Muscle of leg (tissue), 16 donors: ENCODE measurements around the gene MBD3L1. TPM values are rescaled to one million over a fixed set of nuclear protein-coding genes. Genes with fewer than 3 reads are reported as not detected.
A peak's percentile ranks its signal among the peaks of the same experiment; 100 is the strongest.

Experiments
- DNase-seq: peaks from one replicate; pipeline ENCODE4 v3.0.0; 2013
- H3K27ac ChIP-seq: one replicate; pipeline ENCODE4 v1.5.1; 2013; ENCODE audit warnings: mild to moderate bottlenecking, low read length, control low read depth
- H3K27me3 ChIP-seq: one replicate; pipeline ENCODE4 v1.6.1; 2013; ENCODE audit warnings: low read length; ENCODE audit not compliant: control insufficient read depth, insufficient read depth
- H3K36me3 ChIP-seq: one replicate; pipeline ENCODE4 v1.6.1; 2013; ENCODE audit warnings: low read length; ENCODE audit not compliant: control insufficient read depth, insufficient read depth
- H3K4me1 ChIP-seq: one replicate; pipeline ENCODE4 v1.6.1; 2013; ENCODE audit warnings: low read length; ENCODE audit not compliant: control insufficient read depth, insufficient read depth
- H3K4me3 ChIP-seq: one replicate; pipeline ENCODE4 v1.5.1; 2013; ENCODE audit warnings: low read length, control low read depth
- H3K9me3 ChIP-seq: replicated peaks from 2 replicates; pipeline ENCODE4 v1.6.1; 2013; ENCODE audit warnings: low read depth, low read length; ENCODE audit not compliant: control insufficient read depth
- WGBS: methylation state at CpG from one replicate; pipeline ENCODE4 v1.1.5; 2013; ENCODE audit warnings: missing lambda C conversion rate; ENCODE audit not compliant: insufficient coverage; 5-methylcytosine and 5-hydroxymethylcytosine counted together
- long read RNA-seq, 11 donors: transcript quantifications; one replicate each; lab custom pipeline, GENCODE V29; 2026
- polyA plus RNA-seq, 8 donors: library from polyadenylated mRNA; unstranded; fragments of 120-200 nt; gene quantifications; one replicate each; pipeline versions ENCODE4 v1.2.1 to v1.2.3, GENCODE V29; 2013; ENCODE audit warnings: inconsistent platforms in 1 of 8, low replicate concordance in 1 of 8; ENCODE audit not compliant: insufficient read length in 8 of 8, insufficient read depth in 1 of 8
- total RNA-seq: library from RNA; stranded (reverse); fragments of 120-200 nt; gene quantifications from one replicate; pipeline ENCODE4 v1.2.4, GENCODE V29; 2013

Gene MBD3L1
- total RNA-seq (not detected), polyA plus RNA-seq (not detected)
- long read RNA-seq, donor 1: 0 reads
- long read RNA-seq, donor 2: 0 reads
- long read RNA-seq, donor 3: 0 reads
- long read RNA-seq, donor 4: 0 reads
- long read RNA-seq, donor 5: 0 reads
- long read RNA-seq, donor 6: 0 reads
- long read RNA-seq, donor 7: 0 reads
- long read RNA-seq, donor 8, partial matches to known transcripts: 0 of 1 reads
- long read RNA-seq, donor 8, other reads (novel, unspliced or antisense): 0 of 1 reads
- long read RNA-seq, donor 9: 0 reads
- long read RNA-seq, donor 10: 0 reads
- long read RNA-seq, donor 11: 0 reads

DNA sequence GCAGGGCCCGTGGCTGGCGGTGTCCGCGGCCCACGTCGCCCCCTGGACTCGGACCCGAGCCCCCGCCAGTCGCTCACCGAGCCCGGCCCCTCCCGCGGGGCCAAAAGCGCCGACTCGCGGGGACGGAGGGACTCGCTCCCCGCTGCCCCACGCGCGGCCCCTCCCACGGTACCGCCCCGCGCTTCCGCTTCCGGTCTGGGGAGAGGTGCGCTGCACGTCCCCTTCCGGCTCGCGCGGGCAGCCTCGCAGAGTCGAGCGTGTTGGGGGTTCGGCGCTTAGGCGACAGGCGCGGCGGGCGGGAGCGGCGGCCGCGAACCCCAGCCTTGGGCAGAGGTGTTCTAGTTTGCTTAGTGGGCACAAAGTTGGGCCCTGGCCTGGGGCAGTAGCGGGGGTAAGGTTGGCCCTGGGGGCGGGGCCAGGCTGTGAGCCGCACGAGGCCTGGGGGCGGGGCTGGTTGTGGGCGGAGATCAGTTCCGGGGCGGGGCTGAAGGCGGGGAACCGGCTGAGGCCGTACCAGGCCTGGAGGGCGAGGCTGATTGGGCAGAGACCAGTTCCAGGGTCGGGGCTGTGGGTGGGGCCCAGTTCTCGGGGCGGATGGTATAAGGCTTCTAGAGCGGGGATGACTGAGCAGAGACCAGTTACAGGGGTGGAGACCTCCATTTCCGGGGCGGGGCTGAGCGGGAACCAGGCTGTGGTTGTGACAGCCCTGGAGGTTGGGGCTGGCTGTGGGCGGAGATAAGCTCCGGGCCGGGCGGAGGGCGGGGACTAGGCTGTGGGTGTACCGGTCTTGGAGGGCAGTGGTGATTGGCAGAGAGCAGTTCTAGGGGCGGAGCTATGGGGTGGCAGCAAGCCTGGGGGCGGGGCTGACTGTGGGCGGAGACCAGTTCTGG, at the start of gene MBD3L1, which contains the start of gene ZNF558:
Gene MBD3L1 (plus strand): TSS at position 246 of the 890 bp plus-strand sequence. CDS start 10,302 bp downstream, outside the sequence.
Gene ZNF558 (minus strand): TSS at position 173 of the 890 bp plus-strand sequence. CDS start 9,645 bp downstream, outside the sequence.
- Histone ChIP-seq H3K36me3 (peaks cover 21% of the 10 kb centered on the region), H3K27ac (peak within 1 kb of the TSS; percentile 94), H3K4me3 (peak within 1 kb of the TSS; percentile 80), H3K27me3 (no peaks in the 10 kb centered on the region), H3K4me1 (peaks cover 7% of the 10 kb centered on the region), H3K9me3 (no peaks in the 10 kb centered on the region)
- peak; percentile 98 for DNase-seq
- WGBS: under 1% methylated on average over 74 of the region's 78 CpGs

DNA sequence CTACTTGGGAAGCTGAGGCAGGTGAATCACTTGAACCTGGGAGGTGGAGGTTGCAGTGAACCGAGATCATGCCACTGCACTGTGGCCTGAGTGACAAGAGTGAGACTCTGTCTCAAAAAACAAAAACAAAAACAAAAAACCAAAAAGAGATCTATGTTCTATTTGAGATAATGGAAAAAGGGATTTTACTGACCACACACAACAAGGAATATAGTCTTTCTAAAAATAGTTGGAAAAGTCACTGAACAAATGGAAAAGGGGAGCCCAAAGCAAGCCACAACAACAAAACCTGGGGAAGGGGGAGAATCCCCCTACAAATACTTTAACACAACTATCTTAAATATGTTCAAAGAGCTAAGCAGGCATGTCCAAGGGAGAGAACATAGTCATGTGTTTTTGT, 37.4 kb upstream of the MBD3L1 start:
- Histone ChIP-seq H3K9me3 (peaks cover 19% of the 10 kb centered on the region), H3K4me1 (no peaks in the 10 kb centered on the region), H3K27me3 (no peaks in the 10 kb centered on the region), H3K36me3 (no peaks in the 10 kb centered on the region), H3K27ac (no peak overlapping the region), H3K4me3 (no peak overlapping the region)
- WGBS: no CpG with 5 or more reads among the region's 1 CpG
- no peak for DNase-seq

DNA sequence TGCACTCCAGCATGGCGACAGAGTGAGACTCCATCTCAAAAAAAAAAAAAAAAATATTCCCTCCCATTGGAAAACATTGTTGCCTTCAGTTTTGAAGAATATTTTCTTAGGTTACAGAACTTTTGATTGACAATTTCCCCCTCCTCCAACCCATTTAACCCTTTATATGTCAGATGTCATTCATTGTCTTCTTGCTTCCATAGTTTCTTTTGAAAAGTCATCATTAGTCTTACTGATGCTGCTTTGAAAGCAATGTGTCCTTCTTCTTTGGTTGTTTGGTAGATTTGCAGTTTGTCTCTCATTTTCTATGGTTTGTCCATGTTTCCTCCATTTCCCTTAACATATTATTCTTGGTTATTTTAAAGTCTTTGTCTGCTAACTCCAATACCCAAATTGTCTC, 25.5 kb upstream of the MBD3L1 start:
- Histone ChIP-seq H3K27ac (no peak overlapping the region), H3K9me3 (peaks cover 64% of the 10 kb centered on the region), H3K36me3 (peaks cover 38% of the 10 kb centered on the region), H3K27me3 (no peaks in the 10 kb centered on the region), H3K4me1 (no peaks in the 10 kb centered on the region), H3K4me3 (no peak overlapping the region)
- no CpG with 5 or more reads among the region's 1 CpG for WGBS
- no peak for DNase-seq

DNA sequence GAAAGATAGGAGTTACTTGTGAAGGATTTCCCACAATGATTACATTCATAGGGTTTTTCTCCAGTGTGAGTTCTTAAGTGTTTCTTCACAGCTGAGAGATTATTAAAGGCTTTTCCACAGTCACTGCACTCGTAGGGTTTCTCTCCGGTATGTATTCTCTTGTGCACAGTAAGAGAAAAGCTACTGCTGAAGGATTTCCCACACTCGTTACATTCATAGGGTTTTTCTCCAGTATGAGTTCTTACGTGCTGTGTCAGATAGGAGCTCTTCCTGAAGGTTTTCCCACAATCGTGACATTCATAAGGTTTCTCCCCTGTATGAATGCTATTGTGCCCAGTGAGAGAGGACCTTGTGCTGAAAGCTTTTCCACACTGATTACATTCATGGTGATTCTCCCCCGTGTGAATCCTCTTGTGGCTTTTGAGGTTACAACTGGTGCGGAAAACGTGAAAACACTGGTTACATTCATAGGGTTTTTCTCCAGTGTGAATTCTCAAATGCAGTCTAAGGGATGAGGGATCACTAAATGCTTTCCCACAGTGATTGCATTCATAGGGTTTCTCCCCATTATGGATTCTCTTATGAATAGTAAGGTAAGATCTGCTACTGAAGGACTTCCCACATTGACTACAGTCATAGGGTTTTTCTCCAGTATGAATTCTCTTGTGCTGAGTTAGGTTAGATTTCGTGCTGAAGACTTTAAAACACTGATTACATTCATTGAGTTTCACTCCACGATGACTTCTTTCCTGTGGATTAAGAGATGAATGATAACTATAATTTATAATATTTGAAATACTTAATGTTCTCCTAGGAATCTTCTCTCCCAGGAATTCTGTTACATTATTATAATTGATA, 20.6 kb upstream of the MBD3L1 start:
- Histone ChIP-seq H3K4me1 (no peaks in the 10 kb centered on the region), H3K4me3 (no peak overlapping the region), H3K36me3 (peaks cover 69% of the 10 kb centered on the region), H3K9me3 (peaks cover 79% of the 10 kb centered on the region), H3K27me3 (no peaks in the 10 kb centered on the region), H3K27ac (no peak overlapping the region)
- WGBS: 100% methylated on average over 2 of the region's 10 CpGs
- DNase-seq: no peak

DNA sequence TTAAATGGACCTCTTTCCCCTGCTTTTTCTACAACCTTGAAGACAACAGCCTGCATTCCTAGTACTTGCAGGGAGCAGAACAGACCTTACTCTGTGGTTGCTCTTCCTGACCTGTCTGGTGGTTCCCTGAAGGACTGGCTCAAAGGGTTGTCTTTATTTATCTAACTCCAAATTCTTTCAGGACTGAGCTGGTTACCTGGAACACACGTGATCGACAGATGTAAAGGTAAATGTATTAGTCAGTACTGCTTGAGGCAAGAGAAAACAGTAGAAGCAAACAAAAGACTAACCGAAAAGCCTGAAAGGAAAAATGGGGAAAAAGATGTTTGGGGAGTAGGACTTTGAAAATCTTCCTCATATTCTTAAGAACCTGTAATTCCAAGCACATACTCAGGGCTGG, 18.0 kb upstream of the MBD3L1 start:
- H3K36me3 ChIP-seq: peaks cover 59% of the 10 kb centered on the region
- no CpG with 5 or more reads among the region's 3 CpGs for WGBS
- H3K4me1 ChIP-seq: no peaks in the 10 kb centered on the region
- DNase-seq: no peak
- no peaks in the 10 kb centered on the region for H3K27me3 ChIP-seq
- peaks cover 76% of the 10 kb centered on the region for H3K9me3 ChIP-seq
- H3K4me3 ChIP-seq: no peak overlapping the region
- no peak overlapping the region for H3K27ac ChIP-seq

DNA sequence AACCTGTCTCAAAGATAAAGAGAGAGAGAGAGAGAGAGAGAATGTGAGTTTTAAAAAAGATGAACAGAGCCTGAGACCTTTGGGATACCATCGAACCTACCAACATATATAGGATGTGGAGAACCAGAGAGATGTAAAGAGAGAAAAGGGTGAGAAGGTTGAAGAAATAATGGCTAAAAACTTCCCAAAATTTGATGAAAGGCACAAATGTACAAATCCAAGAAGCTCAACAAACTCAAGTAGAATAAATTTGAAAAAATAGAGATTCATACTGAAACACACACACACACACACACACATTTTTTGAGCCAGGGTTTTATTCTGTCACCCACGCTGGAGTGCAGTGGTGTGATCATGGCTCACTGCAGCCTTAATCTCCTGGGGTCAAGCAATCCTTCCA, 16.4 kb upstream of the MBD3L1 start:
- Histone ChIP-seq H3K4me3 (no peak overlapping the region), H3K27ac (no peak overlapping the region), H3K27me3 (no peaks in the 10 kb centered on the region), H3K4me1 (no peaks in the 10 kb centered on the region), H3K9me3 (peaks cover 71% of the 10 kb centered on the region), H3K36me3 (peaks cover 66% of the 10 kb centered on the region)
- 100% methylated on average over 1 of the region's 2 CpGs for WGBS
- DNase-seq: no peak

DNA sequence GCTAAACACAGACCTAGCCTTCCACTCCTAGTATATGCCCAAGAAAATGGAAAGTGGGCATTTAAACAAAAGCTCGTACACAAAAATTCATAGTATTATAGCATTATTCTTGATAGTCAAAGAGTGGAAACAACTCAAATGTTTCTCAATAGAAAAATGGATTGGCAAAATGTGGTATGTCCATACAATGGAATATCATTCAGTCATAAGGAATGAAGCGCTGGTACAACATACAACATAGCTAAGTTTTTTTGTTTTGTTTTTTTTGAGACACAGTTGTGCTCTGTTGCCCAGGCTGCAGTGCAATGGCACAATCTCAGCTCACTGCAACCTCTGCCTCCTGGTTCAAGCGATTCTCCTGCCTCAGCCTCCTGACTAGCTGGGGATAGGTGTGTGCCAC, 11.9 kb upstream of the MBD3L1 start:
- Histone ChIP-seq H3K4me1 (no peaks in the 10 kb centered on the region), H3K27me3 (no peaks in the 10 kb centered on the region), H3K9me3 (peaks cover 40% of the 10 kb centered on the region), H3K27ac (no peak overlapping the region), H3K4me3 (no peak overlapping the region), H3K36me3 (peaks cover 76% of the 10 kb centered on the region)
- no CpG with 5 or more reads among the region's 3 CpGs for WGBS
- DNase-seq: no peak

DNA sequence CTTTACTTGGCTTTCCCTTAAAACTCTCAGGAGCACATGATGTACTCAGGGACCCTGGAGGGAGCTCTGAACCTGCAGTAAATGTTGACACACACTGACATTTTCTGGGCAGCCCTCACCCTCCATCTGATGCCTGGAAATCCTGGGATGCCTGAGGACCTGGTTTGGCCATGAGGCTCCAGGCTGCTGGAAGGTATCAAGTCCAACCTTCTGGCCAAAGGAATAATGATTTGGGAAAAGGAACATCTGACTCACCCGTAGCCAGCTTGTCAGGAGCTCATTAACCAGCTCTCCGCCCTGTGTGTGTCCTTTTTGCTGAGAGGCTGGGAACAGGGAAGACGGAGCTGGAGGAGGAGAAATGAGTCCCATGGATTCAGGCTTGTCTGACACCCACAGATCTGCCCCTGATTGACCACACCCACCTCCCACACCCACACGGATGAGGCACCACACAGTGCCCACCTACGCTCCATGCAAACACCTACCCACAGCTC, 10.4 kb upstream of the MBD3L1 start:
- peaks cover 76% of the 10 kb centered on the region for H3K36me3 ChIP-seq
- H3K4me3 ChIP-seq: no peak overlapping the region
- WGBS: 86% methylated on average over 2 of the region's 5 CpGs
- DNase-seq: no peak
- no peaks in the 10 kb centered on the region for H3K27me3 ChIP-seq
- peaks cover 29% of the 10 kb centered on the region for H3K9me3 ChIP-seq
- no peaks in the 10 kb centered on the region for H3K4me1 ChIP-seq
- H3K27ac ChIP-seq: no peak overlapping the region

DNA sequence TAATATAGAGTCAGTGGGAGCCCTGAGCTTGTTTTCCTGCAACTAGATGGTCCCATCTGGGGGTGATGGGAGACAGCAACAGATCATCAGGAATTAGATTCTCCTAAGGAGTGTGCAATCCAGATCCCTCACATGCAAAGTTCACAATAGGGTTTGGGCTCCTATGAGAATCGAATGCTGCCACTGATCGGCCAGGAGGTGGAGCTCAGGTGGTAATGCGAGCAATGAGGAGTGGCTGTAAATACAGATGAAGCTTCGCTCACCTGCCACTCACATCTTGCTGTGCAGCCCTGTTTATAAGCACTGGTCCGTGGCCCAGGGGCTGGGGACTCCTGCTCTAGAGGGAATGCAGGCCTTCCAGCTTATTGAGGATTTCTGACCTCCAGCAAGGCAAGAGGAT, 5.8 kb upstream of the MBD3L1 start:
- H3K9me3 ChIP-seq: peaks cover 4% of the 10 kb centered on the region
- H3K36me3 ChIP-seq: peaks cover 77% of the 10 kb centered on the region
- no peak overlapping the region for H3K27ac ChIP-seq
- peaks cover 4% of the 10 kb centered on the region for H3K4me1 ChIP-seq
- 90% methylated on average over 4 of the region's 5 CpGs for WGBS
- no peak overlapping the region for H3K4me3 ChIP-seq
- no peaks in the 10 kb centered on the region for H3K27me3 ChIP-seq
- no peak for DNase-seq
